K562 (cell line): Measurements from ENCODE around the gene HMGA1. TPM values are rescaled to one million over a fixed set of nuclear protein-coding genes. Genes with fewer than 3 reads are reported as not detected.

Source experiments
- HDAC2 ChIP-seq: fragments of 450-650 bp; IDR thresholded peaks from 2 replicates; pipeline ENCODE4 v1.6.1; 2016; ENCODE audit warnings: mild to moderate bottlenecking
- KDM4B ChIP-seq, 2 experiments: fragments of 450-650 bp in 1 of 2; sonication (generic) in 1 of 2; IDR thresholded peaks; 2 replicates each; pipeline ENCODE4 v1.6.1; 2016 to 2017; ENCODE audit warnings: borderline replicate concordance in 2 of 2, antibody characterized with exemption in 1 of 2, low read depth in 1 of 2, mild to moderate bottlenecking in 1 of 2
- LARP7 ChIP-seq: fragments of 450-650 bp; IDR thresholded peaks from 2 replicates; pipeline ENCODE4 v1.6.1; 2016
- RFX1 ChIP-seq: fragments of 450-650 bp; IDR thresholded peaks from 2 replicates; pipeline ENCODE4 v1.6.1; 2016; ENCODE audit warnings: mild to moderate bottlenecking, moderate library complexity
- RFX7 ChIP-seq: fragments of 250-450 bp; sonication (Bioruptor Pico); IDR thresholded peaks from 2 replicates; pipeline ENCODE4 v1.5.1; 2021; ENCODE audit warnings: mild to moderate bottlenecking
- SAFB ChIP-seq: fragments of 200-400 bp; formaldehyde crosslinking; IDR thresholded peaks from 2 replicates; pipeline ENCODE4 v1.6.1; 2017; ENCODE audit warnings: low read depth, low read length, borderline replicate concordance
- SIX5 ChIP-seq, 2 experiments: IDR thresholded peaks; 2 replicates each; pipeline ENCODE4 v1.6.1; 2011; ENCODE audit warnings: low read length in 2 of 2, borderline replicate concordance in 1 of 2, low read depth in 1 of 2, mild to moderate bottlenecking in 1 of 2, moderate library complexity in 1 of 2; ENCODE audit not compliant: insufficient read depth in 1 of 2
- SRF ChIP-seq, 2 experiments: fragments of 250-450, 450-650 bp in 1 of 2; sonication (Bioruptor Pico) in 1 of 2; sonication (generic) in 1 of 2; formaldehyde crosslinking; IDR thresholded peaks; 2 replicates each; pipeline versions ENCODE4 v1.5.0 to v1.5.1; 2020 to 2022; ENCODE audit warnings: mild to moderate bottlenecking in 1 of 2, missing genetic modification reagents in 1 of 2
- TRIM24 ChIP-seq, 2 experiments: fragments of 450-650 bp; IDR thresholded peaks; 2 replicates each; pipeline ENCODE4 v1.6.1; 2016
- U2AF1 ChIP-seq: fragments of 200-400 bp; formaldehyde crosslinking; optimal IDR thresholded peaks from 2 replicates; pipeline ENCODE3; 2017; ENCODE audit warnings: mild to moderate bottlenecking, low read depth, low read length, moderate library complexity
- ZBTB43 ChIP-seq: sonication (generic); formaldehyde crosslinking; IDR thresholded peaks from 2 replicates; pipeline ENCODE4 v1.8.0; 2023; ENCODE audit warnings: mild to moderate bottlenecking, missing genetic modification reagents
- ZFP30 ChIP-seq: fragments of 250-450 bp; sonication (Bioruptor Pico); IDR thresholded peaks from 2 replicates; pipeline ENCODE4 v1.8.0; 2022; ENCODE audit warnings: moderate library complexity, mild to moderate bottlenecking, inconsistent platforms, borderline replicate concordance
- ZNF134 ChIP-seq: fragments of 250-450 bp; sonication (Bioruptor Pico); conservative IDR thresholded peaks from 2 replicates; pipeline ENCODE4 v1.4.0; 2020
- ZNF407 ChIP-seq: fragments of 450-650 bp; IDR thresholded peaks from 2 replicates; pipeline ENCODE4 v1.6.1; 2016; ENCODE audit warnings: low read depth
- ZNF707 ChIP-seq: fragments of 250-450 bp; sonication (Bioruptor Pico); conservative IDR thresholded peaks from 2 replicates; pipeline ENCODE4 v1.8.0; 2022; ENCODE audit warnings: inconsistent platforms, mild to moderate bottlenecking, moderate library complexity
- ZSCAN32 ChIP-seq: fragments of 450-650 bp; formaldehyde crosslinking; IDR thresholded peaks from 2 replicates; pipeline ENCODE4 v1.4.0; 2020; ENCODE audit warnings: mild to moderate bottlenecking, moderate library complexity
- polyA plus RNA-seq, 8 experiments: library from polyadenylated mRNA; depleted of rRNA in 4 of 8; stranded (reverse) in 5 of 8; unstranded in 3 of 8; fragments of >200 nt; fragmentation: Nextera tagmentation in 2 of 8; fragmentation: Illumina TruSeq in 1 of 8; extraction: Ambion mirVana in 2 of 8; extraction: Trizol in 1 of 8; gene quantifications; 2 replicates each; pipeline versions ENCODE4 v1.2.1 to v1.2.3, GENCODE V29; 2011 to 2014; ENCODE audit warnings: inconsistent platforms in 1 of 8, missing spikeins in 1 of 8
- total RNA-seq, 7 experiments: library from RNA; depleted of rRNA in 6 of 7; stranded (reverse); fragments of >200 nt in 6 of 7; fragmentation: Illumina TruSeq in 2 of 7; extraction: Trizol in 2 of 7; gene quantifications; 2 replicates each; pipeline versions ENCODE4 v1.2.1 to v1.2.3, GENCODE V29; 2011 to 2021; ENCODE audit warnings: low replicate concordance in 1 of 7
- TF ChIP-seq, protein P1 (sequence below): sonication (generic); formaldehyde crosslinking; IDR thresholded peaks from 2 replicates; pipeline ENCODE4 v1.9.0; 2022; ENCODE audit warnings: mild to moderate bottlenecking, missing genetic modification reagents
- TF ChIP-seq, protein P2 (sequence below): fragments of 450-650 bp; IDR thresholded peaks from 2 replicates; pipeline ENCODE4 v1.6.1; 2018; ENCODE audit warnings: mild to moderate bottlenecking, low read depth; ENCODE audit not compliant: partially characterized antibody

Gene HMGA1
- total and polyA plus RNA-seq, 9 of the 15 experiments (the other 6 are each of a cell fraction or from before 2014, with no cell fraction given), result 27.8 to 1,947 (median 594) TPM

DNA sequence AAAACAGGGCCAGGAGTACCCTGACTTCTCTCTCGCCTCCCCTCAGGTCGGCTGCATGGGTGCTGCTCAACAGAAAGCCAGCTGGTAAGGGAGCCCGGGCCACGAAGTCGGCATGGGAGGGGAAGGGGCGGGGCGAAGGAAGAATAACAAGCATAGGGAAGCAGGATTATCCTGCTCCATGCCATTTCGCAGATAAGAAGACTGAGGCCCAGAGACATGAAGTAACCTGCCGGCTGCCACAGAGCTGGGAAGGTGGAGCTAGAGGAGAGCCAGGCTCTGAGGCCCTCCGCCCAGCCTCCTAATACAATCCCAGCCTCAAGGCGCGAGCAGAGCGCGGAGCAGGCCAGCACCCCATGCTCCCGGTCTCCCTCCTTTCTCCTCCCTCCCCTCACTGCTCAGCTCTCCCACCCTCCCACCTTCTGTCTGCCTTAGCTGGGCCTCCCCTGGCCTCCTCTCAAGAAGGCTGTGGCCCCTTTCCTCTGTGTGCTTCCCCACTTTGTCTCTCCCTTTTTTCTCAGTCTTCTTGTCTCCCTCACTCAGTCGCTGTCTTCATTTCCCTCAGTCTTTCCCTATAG lies 13.2 kb upstream of the HMGA1 start (continued):
- TF ChIP-seq KDM4B (IDR thresholded peaks at IDR 0.05; ENCODE audit: borderline replicate concordance in 2 of 2, low read depth in 1 of 2), result no peak
- peak in 1 of 2 experiments; percentile 13; a peak in 1 of 4 replicates for TF ChIP-seq TRIM24 (IDR thresholded peaks at IDR 0.05)
- no peak for TF ChIP-seq ZNF134 (CRISPR knock-in tag)
- TF ChIP-seq HDAC2, result peak; percentile 83
- TF ChIP-seq RFX7, result no peak
- no peak for TF ChIP-seq ZSCAN32
- TF ChIP-seq ZNF707, result 0 out of 2 replicates have a peak, but pooled peaks have one; percentile 7
- no peak for TF ChIP-seq SRF (CRISPR knock-in tag; IDR thresholded peaks at IDR 0.05)
- TF ChIP-seq, protein P1, sequence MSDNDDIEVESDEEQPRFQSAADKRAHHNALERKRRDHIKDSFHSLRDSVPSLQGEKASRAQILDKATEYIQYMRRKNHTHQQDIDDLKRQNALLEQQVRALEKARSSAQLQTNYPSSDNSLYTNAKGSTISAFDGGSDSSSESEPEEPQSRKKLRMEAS (CRISPR knock-in tag), result peak; percentile 11
- TF ChIP-seq ZBTB43 (CRISPR knock-in tag), result no peak
- TF ChIP-seq ZNF407, result peak; percentile 40; the same call in 1 of the 2 replicates
- TF ChIP-seq, protein P2, sequence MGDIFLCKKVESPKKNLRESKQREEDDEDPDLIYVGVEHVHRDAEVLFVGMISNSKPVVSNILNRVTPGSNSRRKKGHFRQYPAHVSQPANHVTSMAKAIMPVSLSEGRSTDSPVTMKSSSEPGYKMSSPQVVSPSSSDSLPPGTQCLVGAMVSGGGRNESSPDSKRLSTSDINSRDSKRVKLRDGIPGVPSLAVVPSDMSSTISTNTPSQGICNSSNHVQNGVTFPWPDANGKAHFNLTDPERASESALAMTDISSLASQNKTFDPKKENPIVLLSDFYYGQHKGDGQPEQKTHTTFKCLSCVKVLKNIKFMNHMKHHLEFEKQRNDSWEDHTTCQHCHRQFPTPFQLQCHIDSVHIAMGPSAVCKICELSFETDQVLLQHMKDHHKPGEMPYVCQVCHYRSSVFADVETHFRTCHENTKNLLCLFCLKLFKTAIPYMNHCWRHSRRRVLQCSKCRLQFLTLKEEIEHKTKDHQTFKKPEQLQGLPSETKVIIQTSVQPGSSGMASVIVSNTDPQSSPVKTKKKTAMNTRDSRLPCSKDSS, result peak; percentile 32
- no peak for TF ChIP-seq RFX1
- TF ChIP-seq ZFP30, result no peak
- TF ChIP-seq SIX5 (IDR thresholded peaks at IDR 0.05; ENCODE audit: borderline replicate concordance in 1 of 2, insufficient read depth in 1 of 2, low read depth in 1 of 2, low read length in 2 of 2), result no peak
- peak; percentile 96 for TF ChIP-seq LARP7
- no peak for TF ChIP-seq SAFB
- TF ChIP-seq U2AF1, result no peak
